Chondrocyte (in vitro differentiated cells): Measurements from ENCODE around the gene TFAP2E. TPM values are rescaled to one million over a fixed set of nuclear protein-coding genes. Genes with fewer than 3 reads are reported as not detected.

Experiments used
- DNase-seq: peaks from one replicate; pipeline ENCODE4 v3.0.0; 2021; ENCODE audit warnings: mixed read lengths, low spot score
- H3K27ac Mint-ChIP-seq: one replicate; pipeline ENCODE4 v1.8.0; 2021; ENCODE audit warnings: mild to moderate bottlenecking, moderate library complexity, mixed read lengths; ENCODE audit not compliant: unreplicated experiment
- H3K27me3 Mint-ChIP-seq: 2 replicates; pipeline ENCODE4 v1.8.0; 2021; ENCODE audit warnings: low read depth, mixed read lengths
- H3K36me3 Mint-ChIP-seq: 2 replicates; pipeline ENCODE4 v1.8.0; 2021; ENCODE audit warnings: low read depth, mixed read lengths
- H3K4me1 Mint-ChIP-seq: 2 replicates; pipeline ENCODE4 v1.8.0; 2021; ENCODE audit warnings: low read depth, mild to moderate bottlenecking, mixed read lengths
- H3K4me3 Mint-ChIP-seq: one replicate; pipeline ENCODE4 v1.8.0; 2021; ENCODE audit warnings: mild to moderate bottlenecking, moderate library complexity, mixed read lengths; ENCODE audit not compliant: unreplicated experiment
- H3K9me3 Mint-ChIP-seq: 2 replicates; pipeline ENCODE4 v1.8.0; 2021; ENCODE audit warnings: low read depth, mixed read lengths
- CTCF ChIP-seq: fragments of 200-600 bp; sonication (generic); IDR thresholded peaks from 2 replicates; pipeline ENCODE4 v1.5.0; 2021; ENCODE audit warnings: antibody characterized with exemption, mild to moderate bottlenecking, moderate library complexity
- total RNA-seq: library from RNA; stranded (reverse); gene quantifications from 3 replicates; pipeline ENCODE4 v1.2.1, GENCODE V29; 2021

TFAP2E gene
- total RNA-seq, 1 donor from 2014 or later, result 0.97 TPM

- no peak for DNase-seq
- TF ChIP-seq CTCF, result no peak
- Mint-ChIP-seq H3K27me3 (no peaks in the 10 kb centered on the region), H3K9me3 (peaks cover 4% of the 10 kb centered on the region), H3K4me1 (peaks cover 58% of the 10 kb centered on the region), H3K27ac (peak overlapping the region; percentile 86), H3K36me3 (peaks cover 9% of the 10 kb centered on the region), H3K4me3 (peak overlapping the region; percentile 66)
Measured at GRCh38 chr1:35637401-35637809, 64.3 kb downstream of the TFAP2E start.

GRCh38 chr1:35640380-35641232 lies 67.5 kb downstream of the TFAP2E start:
- Mint-ChIP-seq H3K27me3 (peaks cover 4% of the 10 kb centered on the region), H3K4me3 (peak overlapping the region; percentile 100), H3K36me3 (peaks cover 5% of the 10 kb centered on the region), H3K27ac (peak overlapping the region; percentile 100), H3K9me3 (peaks cover 4% of the 10 kb centered on the region), H3K4me1 (peaks cover 48% of the 10 kb centered on the region)
- TF ChIP-seq CTCF, result no peak
- DNase-seq, result no peak

- Mint-ChIP-seq H3K36me3 (peaks cover 5% of the 10 kb centered on the region), H3K4me1 (peaks cover 42% of the 10 kb centered on the region), H3K9me3 (peaks cover 4% of the 10 kb centered on the region), H3K27me3 (peaks cover 11% of the 10 kb centered on the region), H3K4me3 (peak within 1 kb of the TSS; percentile 100), H3K27ac (peak within 1 kb of the TSS; percentile 100)
- DNase-seq, result peak; percentile 98
- no peak for TF ChIP-seq CTCF
Measured at GRCh38 chr1:35641233-35641866, 68.2 kb downstream of the TFAP2E start, which contains the start of gene PSMB2. Gene PSMB2, minus strand, starts transcription at chr1:35641526. Its CDS starts 94 bp downstream, at chr1:35641432.

- Mint-ChIP-seq H3K27me3 (peaks cover 20% of the 10 kb centered on the region), H3K4me1 (peaks cover 36% of the 10 kb centered on the region), H3K9me3 (peaks cover 4% of the 10 kb centered on the region), H3K36me3 (peaks cover 5% of the 10 kb centered on the region), H3K4me3 (peak overlapping the region; percentile 100), H3K27ac (peak overlapping the region; percentile 100)
- no peak for DNase-seq
- no peak for TF ChIP-seq CTCF
Measured at GRCh38 chr1:35642471-35642955, 69.4 kb downstream of the TFAP2E start.

GRCh38 chr1:35644204-35644603 lies 71.1 kb downstream of the TFAP2E start:
- Mint-ChIP-seq H3K27me3 (peaks cover 23% of the 10 kb centered on the region), H3K4me1 (peaks cover 21% of the 10 kb centered on the region), H3K36me3 (peaks cover 5% of the 10 kb centered on the region), H3K27ac (no peak overlapping the region), H3K9me3 (peaks cover 4% of the 10 kb centered on the region), H3K4me3 (no peak overlapping the region)
- no peak for TF ChIP-seq CTCF
- DNase-seq, result no peak
